NK-92 treated with Interleukin-12 subunit alpha and Interleukin-12 subunit beta, amount 100 ng/mL, for 24 hours (cell line): ENCODE data around the gene ABT1.
"Not testable (repeated sequence)": the region's sequence is repeated elsewhere in the genome, so short reads cannot be mapped to it uniquely, and the experiment has no call there.

Experiments
- DNase-seq: peaks from one replicate; lab custom pipeline; 2025; lab: John Stamatoyannopoulos, UW

The ABT1 gene

DNA sequence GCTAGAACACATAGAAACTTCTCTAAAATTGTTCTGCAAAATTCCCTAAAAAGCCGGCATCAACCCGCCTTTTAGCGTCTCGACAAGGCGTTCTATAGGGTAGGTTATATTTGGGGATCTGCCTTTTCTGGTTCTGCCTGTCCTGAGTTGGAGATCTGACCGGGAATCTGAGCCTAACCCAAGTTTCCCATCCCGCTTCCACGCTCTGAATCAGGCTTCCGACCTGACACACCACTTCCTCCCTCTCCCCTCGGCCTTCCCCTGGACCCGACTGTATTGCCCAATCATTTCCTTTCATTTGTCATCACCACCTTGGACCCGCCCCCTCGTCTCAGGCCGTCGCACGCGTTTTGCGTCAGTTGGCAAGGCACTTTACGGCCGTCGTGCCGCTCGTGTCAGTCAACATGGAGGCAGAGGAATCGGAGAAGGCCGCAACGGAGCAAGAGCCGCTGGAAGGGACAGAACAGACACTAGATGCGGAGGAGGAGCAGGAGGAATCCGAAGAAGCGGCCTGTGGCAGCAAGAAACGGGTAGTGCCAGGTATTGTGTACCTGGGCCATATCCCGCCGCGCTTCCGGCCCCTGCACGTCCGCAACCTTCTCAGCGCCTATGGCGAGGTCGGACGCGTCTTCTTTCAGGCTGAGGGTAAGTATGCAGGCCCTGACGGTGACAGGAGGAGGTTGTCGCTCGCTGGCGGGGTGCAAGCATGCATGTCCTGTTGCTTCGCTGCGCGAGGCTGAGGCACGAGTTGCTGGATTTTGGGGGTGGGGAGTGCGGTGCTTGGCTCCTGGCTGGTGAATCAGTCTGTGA, at the start of gene ABT1:
TSS of gene ABT1 (plus strand) at position 375 of the 810 bp plus-strand sequence. CDS start at position 405, 30 bp downstream.
- peak; percentile 94 for DNase-seq

DNA sequence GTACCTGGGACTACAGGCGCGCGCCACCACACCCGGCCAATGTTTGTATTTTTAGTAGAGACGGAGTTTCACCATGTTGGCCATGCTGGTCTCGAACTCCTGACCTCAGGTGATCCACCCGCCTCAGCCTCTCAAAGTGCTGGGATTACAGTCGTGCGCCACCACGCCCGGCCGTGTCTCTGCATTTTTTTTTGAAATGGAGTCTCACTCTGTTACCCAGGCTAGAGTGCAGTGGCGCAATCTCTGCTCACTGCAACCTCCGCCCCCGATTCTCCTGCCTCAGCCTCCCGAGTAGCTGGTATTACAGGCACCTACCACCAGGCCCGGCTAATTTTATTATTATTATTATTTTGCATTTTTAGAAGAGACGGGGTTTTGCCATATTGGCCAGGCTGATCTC, 49.4 kb upstream of the ABT1 start:
- not testable (repeated sequence) for DNase-seq

DNA sequence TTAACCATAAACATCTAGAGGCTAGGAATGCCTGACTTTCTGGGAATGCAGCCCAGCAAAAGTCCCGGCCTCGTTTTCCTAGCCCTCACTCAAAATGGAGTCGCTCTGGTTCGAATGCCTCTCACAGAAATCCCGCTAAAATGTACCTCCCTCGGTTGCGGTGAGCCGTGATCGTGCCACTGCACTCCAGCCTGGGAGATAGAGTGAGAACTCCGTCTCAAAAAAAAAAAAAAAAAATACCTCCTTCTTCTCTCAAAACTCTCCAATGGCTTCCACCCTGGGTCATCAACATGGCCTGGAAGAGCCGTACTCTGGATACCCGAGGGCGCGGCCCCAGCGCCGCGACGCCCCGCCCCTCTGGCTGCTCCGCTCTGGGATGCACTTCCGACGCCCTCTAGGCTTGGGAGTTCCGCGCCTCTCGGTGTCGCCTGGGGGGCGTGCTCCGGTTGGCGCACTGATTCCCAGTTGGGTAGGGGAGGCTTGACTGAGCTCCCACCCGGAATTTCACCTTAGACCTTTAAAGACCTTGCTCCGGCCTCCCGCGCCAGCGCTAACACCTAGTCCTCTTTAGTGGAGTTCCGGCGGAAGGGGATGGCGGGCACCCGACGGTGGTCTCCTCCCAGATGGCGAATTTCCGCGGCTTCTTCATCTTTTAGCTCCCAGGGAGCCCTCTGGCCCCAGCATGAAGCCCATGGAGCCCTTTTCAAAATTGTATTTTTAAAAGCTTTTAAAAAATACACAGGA, 46.3 kb upstream of the ABT1 start:
- peak; percentile 71 for DNase-seq

DNA sequence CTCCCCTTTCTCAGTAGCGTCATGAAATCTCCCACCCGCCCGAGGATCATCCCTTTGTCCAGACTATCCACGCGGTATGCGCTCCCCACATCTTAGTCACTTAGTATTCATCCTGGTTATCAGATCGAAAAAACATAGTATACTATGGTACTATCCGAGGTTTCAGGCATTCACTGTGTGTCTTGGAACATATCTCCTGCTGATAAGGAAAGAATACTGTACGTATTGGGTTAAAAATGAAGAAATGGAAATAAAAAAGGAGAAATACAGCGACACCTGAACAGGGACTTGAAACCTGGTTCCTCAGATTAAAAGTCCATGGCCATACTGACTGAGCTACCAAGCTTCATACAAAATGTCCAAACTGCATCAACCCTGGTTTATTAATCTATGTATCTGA, 44.5 kb upstream of the ABT1 start:
- no peak for DNase-seq

DNA sequence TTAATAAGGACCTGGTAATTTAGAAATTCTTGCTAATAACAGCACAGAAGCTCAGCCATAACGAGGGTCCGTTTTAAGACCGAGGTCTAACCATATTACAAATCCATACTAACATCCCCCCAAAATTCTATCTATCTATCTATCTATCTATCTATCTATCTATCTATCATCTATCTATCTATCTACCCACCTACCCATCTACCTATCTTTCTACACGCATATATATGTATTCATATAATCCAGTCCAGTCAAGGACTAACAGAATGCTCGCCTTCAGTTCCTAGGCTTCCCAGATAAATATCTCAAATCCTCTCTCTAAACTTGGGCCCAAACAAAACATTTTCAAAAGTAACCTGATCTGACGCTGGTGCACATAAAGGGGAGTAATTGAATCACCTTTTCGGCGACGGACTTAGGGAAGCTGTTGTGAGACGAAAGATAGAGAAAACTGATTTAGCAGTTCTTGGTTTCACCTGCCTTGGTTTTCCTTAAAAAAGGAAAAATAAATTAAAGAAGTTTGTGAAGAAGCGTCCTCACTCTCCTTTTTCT, 44.0 kb upstream of the ABT1 start:
- DNase-seq, result no peak

DNA sequence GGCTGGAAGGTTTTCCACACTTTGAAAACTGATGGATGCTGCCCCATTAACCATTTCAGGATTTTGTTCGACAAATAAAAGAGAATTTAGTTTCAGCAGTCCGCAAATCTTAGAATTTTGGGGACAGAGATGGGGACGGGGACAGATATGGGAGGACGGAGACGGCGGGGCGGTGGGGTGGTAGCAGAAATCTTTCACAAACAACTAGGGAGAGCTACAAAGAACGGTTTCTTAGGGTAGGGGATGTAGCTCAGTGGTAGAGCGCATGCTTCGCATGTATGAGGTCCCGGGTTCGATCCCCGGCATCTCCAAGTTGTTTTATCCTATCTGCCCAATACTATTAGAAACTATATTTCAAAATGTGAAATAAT, 43.5 kb upstream of the ABT1 start:
- DNase-seq, result peak; percentile 61

DNA sequence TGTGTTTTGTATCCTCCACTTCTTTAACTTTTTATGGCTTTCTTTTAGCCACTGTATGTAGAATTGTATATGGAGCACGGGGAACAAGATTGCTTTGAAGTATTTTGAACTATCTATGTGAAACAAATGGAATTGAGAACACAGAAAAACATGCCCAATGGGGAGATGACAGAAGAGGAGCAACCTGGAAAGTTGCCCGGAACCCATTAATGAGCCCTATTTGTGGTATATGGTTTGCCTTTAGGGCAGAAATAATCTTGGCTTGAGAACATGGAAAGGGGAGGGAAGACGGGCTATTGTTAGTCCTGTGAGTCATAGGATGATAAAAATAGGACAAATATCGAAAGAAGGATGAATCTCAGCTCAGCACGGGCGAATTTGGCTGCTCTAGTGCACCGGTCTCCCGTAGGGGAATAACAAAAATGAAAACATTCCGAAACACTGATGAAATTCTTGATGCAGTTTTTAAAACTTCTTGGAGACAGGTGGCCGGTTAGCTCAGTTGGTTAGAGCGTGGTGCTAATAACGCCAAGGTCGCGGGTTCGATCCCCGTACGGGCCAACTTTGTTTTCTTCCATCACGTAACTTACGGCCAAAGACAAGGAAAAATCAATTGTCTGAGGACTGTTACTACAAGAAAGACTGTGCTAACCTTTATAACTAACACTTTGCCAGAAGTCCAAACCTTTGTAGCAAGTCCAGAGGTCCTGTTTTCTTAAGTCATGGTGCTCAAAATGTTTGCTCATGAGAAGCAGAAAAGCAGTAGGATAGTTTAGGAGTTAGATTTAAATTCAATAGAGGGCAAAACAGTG, 42.9 kb upstream of the ABT1 start:
- peak; percentile 61 for DNase-seq

DNA sequence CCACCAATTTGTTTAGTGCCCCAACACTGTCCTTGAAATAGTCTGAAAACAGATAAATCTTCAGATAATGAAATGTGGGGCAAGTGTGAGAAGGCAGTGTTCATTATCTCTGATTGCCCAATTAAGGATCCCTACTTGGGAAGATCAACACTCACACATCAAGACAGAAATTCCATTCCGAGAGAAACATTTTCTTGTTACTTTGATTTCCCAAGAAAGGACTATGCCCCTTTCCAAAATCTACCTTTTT, 42.4 kb upstream of the ABT1 start:
- DNase-seq, result no peak

DNA sequence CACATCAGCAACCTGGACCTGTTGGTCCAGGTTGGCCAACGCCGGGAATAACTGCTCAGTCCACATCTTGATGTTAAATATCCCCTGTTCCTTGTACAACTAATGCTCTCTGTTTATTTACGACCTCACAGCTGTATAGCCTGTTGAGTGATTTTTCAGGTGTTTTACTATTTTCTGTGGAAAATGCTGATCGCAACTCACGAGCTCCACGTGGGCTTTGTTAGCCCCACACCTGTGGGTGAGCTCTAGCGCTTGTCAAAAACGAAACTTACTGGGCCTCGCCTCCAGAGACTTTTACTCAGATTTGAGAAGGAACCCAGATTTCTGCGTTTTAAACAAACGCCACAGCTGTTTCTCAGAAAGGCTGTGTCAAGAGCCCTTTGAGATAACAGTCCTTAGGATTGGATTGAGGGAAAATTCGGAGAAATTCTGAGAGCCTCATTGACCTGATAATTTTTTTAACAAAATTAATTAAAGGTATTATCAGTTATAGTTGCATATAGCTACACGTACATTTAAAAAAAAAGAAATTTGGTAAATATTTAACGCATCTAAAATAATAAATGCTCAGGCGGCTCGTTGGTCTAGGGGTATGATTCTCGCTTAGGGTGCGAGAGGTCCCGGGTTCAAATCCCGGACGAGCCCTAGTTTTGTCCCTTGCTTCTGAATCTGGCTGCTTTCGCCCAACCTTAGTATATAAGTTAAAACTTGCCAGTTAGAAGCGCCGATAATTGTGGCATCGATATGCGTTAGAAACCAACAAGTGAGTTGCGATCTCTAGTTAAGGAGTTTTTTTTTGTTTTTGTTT, 41.9 kb upstream of the ABT1 start:
- DNase-seq, result peak; percentile 30

DNA sequence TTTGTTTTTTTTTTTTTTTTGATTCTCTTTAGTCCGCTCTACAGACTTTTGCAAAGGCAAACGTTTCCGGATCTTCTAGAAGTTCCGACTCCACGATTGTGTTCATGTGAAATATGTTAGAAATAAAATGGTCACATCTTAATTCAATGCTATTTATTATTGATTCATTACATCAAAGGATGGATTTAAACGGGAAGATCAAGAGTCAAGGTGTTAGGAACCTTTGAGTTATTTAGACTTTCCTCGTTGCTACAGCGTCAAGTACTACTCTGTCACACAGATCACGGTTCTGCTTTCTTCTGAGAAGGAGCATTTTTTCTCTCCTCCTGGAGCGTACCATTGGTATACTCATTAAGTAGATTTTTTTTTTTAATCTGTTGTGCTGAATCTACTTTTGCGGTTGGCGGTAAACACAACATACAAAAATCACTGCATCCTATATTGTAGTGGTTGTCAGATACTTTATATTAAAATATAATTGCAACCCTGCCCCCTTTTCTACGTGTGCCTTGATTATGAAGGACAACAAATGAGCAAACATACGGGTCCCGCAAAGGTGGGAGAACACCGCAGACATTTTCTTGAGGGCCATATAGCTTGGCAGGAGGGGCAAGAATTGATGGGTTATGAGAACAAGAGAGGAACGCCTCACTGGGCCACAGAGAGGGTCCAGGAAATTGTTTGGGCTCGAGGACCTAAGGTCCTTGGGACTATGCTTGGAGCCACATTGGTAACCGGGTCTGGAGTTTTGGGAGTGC, 41.1 kb upstream of the ABT1 start:
- no peak for DNase-seq

DNA sequence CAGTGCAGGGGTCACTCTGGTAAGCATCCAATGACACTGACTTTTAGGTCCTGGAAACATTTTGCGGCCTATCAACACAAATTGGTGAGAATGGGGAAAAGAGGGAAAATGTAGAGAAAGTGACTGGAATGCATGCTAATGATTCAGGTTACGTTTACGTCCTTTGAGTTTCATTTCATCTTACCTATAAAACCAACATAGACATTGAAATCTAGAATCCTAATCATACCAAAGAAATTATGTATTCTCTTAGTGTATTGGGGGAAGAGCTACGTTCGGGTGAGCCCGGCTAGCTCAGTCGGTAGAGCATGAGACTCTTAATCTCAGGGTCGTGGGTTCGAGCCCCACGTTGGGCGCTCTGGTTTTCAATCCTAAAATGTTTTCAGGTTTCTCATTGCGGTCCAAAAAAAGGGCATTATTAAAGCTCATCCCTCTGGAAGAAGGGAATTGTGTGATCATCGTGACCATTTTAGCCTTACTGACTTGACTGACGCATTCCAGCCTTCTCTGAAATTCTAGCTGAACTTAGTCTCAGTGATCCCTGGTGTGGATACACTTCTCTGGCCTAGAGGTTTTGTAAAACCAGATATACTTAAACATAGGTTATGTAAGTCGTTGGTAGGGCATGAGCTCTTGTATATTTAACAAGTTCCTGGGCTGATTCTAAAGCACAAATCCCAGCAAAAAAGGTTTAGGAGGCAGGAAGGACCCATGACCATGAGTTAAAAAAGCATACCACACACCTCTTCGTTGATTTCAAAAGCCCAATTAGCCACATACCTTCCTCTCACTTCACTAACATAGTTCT, 40.3 kb upstream of the ABT1 start:
- peak; percentile 12 for DNase-seq

DNA sequence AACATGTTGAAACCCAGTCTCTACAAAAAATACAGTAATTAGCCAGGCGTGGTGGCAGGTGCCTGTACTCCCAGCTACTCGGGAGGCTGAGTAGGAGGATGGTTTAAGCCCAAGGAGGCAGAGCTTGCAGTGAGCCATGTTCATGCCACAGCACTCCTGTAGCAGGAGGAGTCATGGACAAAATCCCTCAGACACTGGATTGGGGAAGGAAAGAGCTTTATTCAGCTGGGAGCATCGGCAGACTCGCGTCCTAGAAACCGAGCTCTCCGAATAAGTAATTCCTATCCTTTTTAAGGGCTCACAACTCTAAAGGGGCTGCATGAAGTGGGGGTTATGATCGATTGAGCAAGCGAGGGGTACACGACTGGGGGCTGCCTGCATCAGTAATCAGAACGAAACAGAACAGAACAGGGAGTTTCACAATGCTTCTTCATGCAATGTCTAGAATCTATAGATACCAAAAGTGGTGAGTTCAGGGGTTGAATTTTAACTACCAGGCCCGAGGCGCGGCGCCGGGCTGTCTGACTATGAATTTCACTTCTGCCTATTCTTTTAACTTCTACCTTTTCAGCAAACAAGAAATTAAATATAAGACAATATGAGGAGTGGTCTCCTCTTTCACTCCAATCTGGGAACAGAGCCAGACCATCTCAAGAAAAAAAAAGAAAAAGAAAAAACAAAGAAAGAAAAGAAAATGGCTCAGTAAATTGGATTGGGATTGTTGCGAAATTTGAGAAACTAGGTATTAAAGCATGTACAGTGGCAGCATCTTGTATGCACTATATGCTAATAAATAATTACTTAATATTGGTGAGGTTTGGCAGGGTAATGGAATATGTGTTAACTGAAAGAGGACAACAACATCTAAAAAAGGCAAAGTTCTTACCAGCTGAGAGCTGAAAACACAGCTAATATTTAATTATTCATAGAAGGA, 35.0 kb upstream of the ABT1 start:
- DNase-seq, result no peak

DNA sequence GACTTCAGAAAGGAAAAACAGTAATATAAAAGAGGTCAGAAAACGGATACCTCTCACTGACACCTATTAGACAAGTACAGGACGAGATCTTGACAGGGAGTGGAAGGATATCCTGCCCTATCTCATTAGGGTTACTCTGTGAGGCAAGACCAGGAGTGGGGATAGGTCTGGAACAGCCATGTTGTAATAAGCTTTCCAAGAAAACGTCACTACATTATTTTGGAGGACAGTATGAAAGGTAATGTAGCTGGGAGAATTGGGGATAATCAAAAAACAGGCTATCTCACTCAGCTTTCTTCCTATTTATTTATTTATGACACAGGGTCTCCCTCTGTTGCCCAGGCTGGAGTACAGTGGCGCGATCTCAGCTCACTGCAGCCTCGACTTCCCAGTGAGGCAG, 33.3 kb upstream of the ABT1 start:
- DNase-seq, result no peak

DNA sequence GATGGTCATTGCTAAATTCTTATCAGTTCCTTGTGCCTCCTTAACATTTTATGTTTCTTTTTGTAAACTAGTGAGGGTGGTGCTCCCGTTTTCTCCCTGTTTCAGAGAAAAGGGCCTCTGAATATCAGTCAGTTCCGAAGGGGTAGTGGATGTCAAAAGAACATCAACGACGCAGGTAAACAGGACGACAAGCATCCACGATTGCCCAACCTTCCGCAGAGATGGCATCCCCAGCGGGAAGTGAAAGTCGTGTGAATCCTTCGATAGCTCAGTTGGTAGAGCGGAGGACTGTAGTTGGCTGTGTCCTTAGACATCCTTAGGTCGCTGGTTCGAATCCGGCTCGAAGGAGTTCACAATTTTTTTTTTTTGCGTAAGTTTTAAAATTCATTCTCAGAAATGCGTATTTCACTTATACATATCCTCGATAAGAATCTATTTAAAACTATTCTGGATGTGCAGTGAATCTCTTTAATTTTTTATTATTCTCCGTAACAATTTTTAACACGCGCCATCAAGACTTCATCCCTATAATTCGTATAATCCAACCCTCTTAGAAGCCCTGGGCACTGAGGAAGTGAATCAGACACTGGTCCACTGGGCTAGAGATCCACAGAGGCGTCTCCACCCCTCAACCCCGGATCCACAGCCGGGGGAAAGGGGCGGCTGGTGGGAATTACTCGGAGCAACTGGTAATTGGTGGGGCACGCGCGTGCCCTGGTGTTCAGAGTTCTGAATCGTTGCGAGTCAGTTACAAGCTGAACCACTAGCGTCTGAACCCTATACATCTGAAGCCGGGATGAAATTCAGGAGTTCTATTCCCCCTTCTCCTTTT, 27.9 kb upstream of the ABT1 start:
- DNase-seq, result peak; percentile 81

DNA sequence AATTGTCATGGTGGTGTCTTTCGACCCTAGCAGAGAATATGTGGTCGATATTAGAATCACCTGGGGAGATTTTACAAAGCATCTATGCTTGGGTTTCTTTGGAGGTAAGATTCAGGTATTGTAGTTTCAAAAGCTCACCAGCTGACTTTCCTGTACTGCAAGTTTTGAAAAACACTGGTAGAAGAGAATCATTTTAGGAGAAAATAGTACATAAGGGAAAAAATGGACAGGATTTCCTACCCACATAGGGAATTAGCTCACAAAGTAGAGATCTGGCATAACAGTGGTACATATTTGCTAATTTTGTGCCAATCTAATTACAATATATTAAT, 27.4 kb upstream of the ABT1 start:
- DNase-seq, result no peak

DNA sequence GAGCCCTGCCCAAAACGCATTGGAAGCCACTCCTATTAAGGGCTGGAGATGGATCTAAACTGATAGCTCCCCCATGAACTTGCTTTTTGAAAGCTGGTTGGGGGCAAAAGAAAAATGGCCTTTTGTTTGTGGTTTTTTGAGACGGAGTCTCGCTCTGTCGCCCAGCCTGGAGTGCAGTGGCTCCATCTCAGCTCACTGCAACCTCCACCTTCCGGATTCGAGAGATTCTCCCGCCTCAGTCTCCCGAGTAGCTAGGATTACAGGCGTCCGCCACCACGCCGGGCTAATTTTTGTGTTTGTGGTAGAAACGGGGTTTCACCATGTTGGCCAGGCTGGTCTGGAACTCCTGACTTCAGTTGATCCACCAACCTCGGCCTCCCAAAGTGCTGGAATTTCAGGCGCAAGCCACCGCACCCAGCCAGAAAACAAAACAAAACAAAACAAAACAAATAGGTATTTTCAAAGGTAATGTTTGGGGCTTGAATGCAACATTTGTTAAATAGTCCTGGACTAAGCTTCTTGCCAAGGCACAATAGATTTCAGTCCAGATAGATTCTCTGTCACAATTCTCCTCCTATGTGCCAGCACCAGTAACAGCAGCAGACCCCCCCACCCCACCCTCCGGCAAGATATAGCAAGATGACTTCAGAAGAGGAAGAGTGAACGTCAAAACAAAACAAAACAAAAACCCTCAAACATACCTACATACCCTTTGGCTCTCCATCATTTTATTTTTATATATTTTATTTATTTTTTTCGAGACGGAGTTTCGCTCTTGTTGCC, 26.5 kb upstream of the ABT1 start:
- DNase-seq, result no peak

DNA sequence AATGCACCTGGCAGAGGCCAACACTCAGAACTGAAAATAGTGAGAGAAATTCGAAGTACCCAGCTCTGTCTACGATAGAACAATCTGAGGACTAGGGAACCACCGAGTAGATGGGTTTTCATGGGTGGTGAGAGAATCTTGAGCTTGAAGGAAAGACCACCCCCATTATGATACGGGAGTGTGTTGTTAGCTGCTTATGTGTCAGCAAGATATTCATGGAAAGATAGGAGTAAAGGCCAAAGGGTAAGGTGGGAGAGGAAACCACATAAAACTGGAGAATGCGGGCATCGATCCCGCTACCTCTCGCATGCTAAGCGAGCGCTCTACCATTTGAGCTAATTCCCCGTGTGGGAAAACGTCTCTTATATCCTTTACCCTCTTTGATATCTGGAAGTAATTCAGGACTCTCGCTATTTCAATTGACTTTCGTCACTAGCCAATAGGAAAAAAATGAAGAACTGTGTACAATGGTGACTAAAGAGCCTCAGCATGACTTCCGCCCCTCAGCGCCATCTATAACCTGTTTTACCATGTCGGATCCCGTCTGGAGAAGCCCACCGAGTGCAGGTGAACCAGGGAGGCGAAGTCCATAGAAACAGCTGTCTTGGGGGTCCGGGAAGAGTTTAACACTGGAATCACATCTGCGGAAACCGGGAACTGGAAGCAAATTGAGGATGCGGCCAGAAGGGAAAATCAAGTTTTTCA, 25.0 kb upstream of the ABT1 start:
- DNase-seq, result no peak
